Heart left ventricle (tissue), 16 donors: ENCODE measurements around the gene PCDHAC2. TPM values are rescaled to one million over a fixed set of nuclear protein-coding genes. Genes with fewer than 3 reads are reported as not detected.

Source experiments
- ATAC-seq, 4 donors: fragments of 200-7000 bp; cut with Tn5 transposase; one replicate each; pipeline ENCODE4 v1.9.1; 2020 to 2022; ENCODE audit warnings: moderate library complexity in 4 of 4, mild to moderate bottlenecking in 3 of 4, moderate number of reproducible peaks in 1 of 4
- DNase-seq, 5 donors: peaks; one replicate each; pipeline ENCODE4 v3.0.0-alpha.2; 2020
- H3K27ac ChIP-seq, 12 donors: fragments of 200-600 bp; sonication (generic) in 4 of 12; one replicate each; pipeline versions ENCODE4 v1.5.0 to v1.8.0; 2016 to 2022; ENCODE audit warnings: mild to moderate bottlenecking in 2 of 12
- H3K27me3 ChIP-seq, 9 donors: fragments of 200-600 bp; sonication (generic) in 2 of 9; one replicate each; pipeline versions ENCODE4 v1.5.1 to v1.8.0; 2016 to 2022; ENCODE audit warnings: mild to moderate bottlenecking in 3 of 9
- H3K36me3 ChIP-seq, 9 donors: fragments of 200-600 bp; sonication (generic) in 2 of 9; one replicate each; pipeline versions ENCODE4 v1.5.0 to v1.8.0; 2018 to 2022; ENCODE audit warnings: mild to moderate bottlenecking in 2 of 9
- H3K4me1 ChIP-seq, 12 donors: fragments of 200-600 bp; sonication (generic) in 4 of 12; one replicate each; pipeline versions ENCODE4 v1.5.0 to v1.8.0; 2016 to 2022; ENCODE audit warnings: mild to moderate bottlenecking in 3 of 12
- H3K4me3 ChIP-seq, 12 donors: fragments of 200-600 bp; sonication (generic) in 4 of 12; one replicate each; pipeline versions ENCODE4 v1.5.0 to v1.8.0; 2017 to 2022; ENCODE audit warnings: mild to moderate bottlenecking in 9 of 12, moderate library complexity in 4 of 12
- H3K9me3 ChIP-seq, 12 donors: fragments of 200-600 bp; sonication (generic) in 4 of 12; one replicate each; pipeline versions ENCODE4 v1.5.0 to v1.8.0; 2016 to 2022; ENCODE audit warnings: mild to moderate bottlenecking in 1 of 12
- POLR2A ChIP-seq, 2 donors: fragments of 450-650 bp; IDR thresholded peaks; one replicate each; pipeline ENCODE4 v1.6.1; 2017; ENCODE audit warnings: antibody characterized with exemption in 2 of 2, mild to moderate bottlenecking in 2 of 2, moderate library complexity in 2 of 2
- WGBS, 4 donors: extraction: QIAGEN DNeasy Blood & Tissue Kit in 2 of 4; methylation state at CpG; one replicate each; pipeline versions ENCODE4 v1.1.5 to v1.1.7; 2013 to 2018; 5-methylcytosine and 5-hydroxymethylcytosine counted together
- intact Hi-C, 10 donors: fragments of 100-400 bp; cut with DNase I; formaldehyde crosslinking; loops; one replicate each; pipeline versions ENCODE4 v1.11.1 to v1.14.2; 2022
- polyA plus RNA-seq, 2 donors: library from polyadenylated mRNA; stranded (reverse); fragments of 200-250 nt; gene quantifications; one replicate each; pipeline ENCODE4 v1.2.3, GENCODE V29; 2013
- total RNA-seq, 9 donors: library from RNA; depleted of rRNA in 2 of 9; stranded (reverse); fragments of >200 nt in 2 of 9; fragmentation: NEBNext Ultra II Directional in 3 of 9; extraction: Animal tissue kit (Norgen Biotek cat#: 25700) in 3 of 9; gene quantifications; one replicate each; pipeline versions ENCODE4 v1.1.0 to v1.2.4, GENCODE V29; 2016 to 2023
- TF ChIP-seq, protein P1 (sequence below), 12 donors: fragments of 200-600 bp; sonication (generic) in 4 of 12; IDR thresholded peaks; one replicate each; pipeline versions ENCODE4 v1.5.0 to v1.8.0; 2018 to 2022; ENCODE audit warnings: antibody characterized with exemption in 12 of 12, mild to moderate bottlenecking in 5 of 12
- donor health status: ischemic (EF 13 %, LVEDD 7.1; RV severe dilation, severe dysfunction).
- donor health status: healthy with polysubstance abuse.
- donor health status: DM: no; HTN: yes; CAD: no.
- donor health status: DM: no; HTN: no; CAD: no.
- donor health status: ischemic (EF 25% LVEDD 6.9; RV normal size, moderate dysfunction).
- donor health status: ischemic (EF 25% LVEDD 5.7; RV mildly dilated, moderate dysfunction).
- donor health status: healthy.
- donor health status: DM: yes; HTN: yes; CAD: no.
- donor health status: ischemic (EF 35%, LVEDD 5.7; RV mildly dilated, moderate dysfunction).
- donor health status: nonischemic (EF 11% LVEDD 7.7; RV severe dilation, severe dysfunction).
- donor health status: DM: yes; HTN: yes; CAD: no.
- donor health status: PGD.
- donor health status: ischemic (EF 29% LVEDD 5.4; RV normal size, mild dysfunction).
- donor health status: nonischemic (EF 23%, LVEDD 6.1; RV moderate dilation, normal function).

Gene PCDHAC2
- total and polyA plus RNA-seq, 11 donors: 0.07 to 2.2 (median 0.40) TPM; not detected in 1

DNA sequence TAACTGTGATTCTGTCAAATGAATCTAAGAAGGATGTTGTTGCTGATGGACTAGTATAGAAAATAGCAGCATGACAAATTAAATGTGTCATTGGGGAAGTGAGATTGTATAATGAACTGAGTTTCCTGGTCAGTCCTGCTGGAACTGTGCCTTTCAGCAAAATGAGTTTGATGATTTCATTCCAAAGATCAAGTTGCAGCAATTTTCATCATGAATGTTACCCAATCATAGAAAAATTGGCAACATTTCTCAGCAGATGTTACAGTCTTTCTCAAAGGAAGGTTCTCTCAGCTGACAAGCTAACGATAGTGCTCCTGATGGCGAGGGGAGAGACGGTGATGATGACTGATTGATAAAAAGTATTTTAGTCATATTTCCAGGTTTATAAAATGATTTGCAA is 10.7 kb downstream of the PCDHAC2 start:
- intact Hi-C loops: no loop called here
- peak in 1 of 4 donors; percentile 42 for ATAC-seq

DNA sequence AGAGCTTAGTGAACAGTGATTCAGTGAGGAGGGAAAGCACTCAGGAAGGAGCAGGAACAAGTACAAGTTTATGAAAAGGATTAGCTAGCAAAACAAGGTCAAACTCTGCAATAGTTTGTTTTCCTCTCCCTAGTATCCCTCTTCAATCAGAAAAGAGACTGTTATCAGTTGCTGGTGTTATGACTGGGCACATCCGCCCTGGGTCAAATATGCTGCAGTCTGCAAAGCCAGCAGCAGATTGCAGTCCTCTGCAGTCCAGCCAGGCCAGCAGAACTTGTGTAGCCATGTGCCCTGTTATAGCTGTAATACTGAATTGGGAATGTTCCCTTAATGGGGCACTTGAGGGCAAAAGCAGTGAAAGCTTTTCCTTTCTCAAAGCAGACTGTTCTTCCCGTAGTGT is 12.0 kb downstream of the PCDHAC2 start:
- no peaks in the 10 kb centered on the region for H3K36me3 ChIP-seq
- no peak for DNase-seq

More for the DNA sequence above, 10.7 kb downstream of the PCDHAC2 start:
- no peaks in the 10 kb centered on the region for H3K4me1 ChIP-seq
- H3K4me3 ChIP-seq: no peak overlapping the region
- DNase-seq: no peak
- TF ChIP-seq, protein P1, sequence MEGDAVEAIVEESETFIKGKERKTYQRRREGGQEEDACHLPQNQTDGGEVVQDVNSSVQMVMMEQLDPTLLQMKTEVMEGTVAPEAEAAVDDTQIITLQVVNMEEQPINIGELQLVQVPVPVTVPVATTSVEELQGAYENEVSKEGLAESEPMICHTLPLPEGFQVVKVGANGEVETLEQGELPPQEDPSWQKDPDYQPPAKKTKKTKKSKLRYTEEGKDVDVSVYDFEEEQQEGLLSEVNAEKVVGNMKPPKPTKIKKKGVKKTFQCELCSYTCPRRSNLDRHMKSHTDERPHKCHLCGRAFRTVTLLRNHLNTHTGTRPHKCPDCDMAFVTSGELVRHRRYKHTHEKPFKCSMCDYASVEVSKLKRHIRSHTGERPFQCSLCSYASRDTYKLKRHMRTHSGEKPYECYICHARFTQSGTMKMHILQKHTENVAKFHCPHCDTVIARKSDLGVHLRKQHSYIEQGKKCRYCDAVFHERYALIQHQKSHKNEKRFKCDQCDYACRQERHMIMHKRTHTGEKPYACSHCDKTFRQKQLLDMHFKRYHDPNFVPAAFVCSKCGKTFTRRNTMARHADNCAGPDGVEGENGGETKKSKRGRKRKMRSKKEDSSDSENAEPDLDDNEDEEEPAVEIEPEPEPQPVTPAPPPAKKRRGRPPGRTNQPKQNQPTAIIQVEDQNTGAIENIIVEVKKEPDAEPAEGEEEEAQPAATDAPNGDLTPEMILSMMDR (IDR thresholded peaks at IDR 0.05): no peak
- TF ChIP-seq POLR2A (IDR thresholded peaks at IDR 0.05): no peak
- peaks cover 0 to 6% (median 0%) of the 10 kb centered on the region in 9 donors for H3K27me3 ChIP-seq
- WGBS, 4 donors: 48 to 65% (median 64%) methylated on average over 3 of the region's 3 CpGs
- no peaks in the 10 kb centered on the region for H3K9me3 ChIP-seq
- no peak overlapping the region for H3K27ac ChIP-seq
- no peaks in the 10 kb centered on the region for H3K36me3 ChIP-seq

DNA sequence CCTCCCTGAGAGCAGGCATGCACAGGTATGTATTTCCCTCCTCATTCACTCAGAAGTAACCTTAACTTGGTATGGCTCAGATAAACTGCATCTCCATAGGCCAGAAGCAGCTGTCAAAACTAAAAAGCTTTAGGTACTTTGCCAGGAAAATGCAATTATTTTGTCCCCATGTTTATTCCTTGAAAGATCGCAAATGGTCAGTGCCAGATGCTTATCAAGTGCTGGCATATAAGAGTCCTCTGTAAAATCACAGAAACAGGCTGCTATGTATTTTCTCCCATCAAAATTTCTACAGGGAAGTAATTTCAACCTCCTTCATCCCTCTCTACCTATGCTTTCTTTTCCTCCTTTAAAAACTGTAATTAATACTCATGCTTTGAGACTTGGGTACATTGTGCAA is 12.7 kb downstream of the PCDHAC2 start:
- no peak for ATAC-seq
- intact Hi-C loops: no loop called here
- no peaks in the 10 kb centered on the region for H3K36me3 ChIP-seq
- peaks cover 0 to 6% (median 0%) of the 10 kb centered on the region in 9 donors for H3K27me3 ChIP-seq
- WGBS, 4 donors: 89 to 100% (median 92%) methylated on average over 1 of the region's 1 CpG
- TF ChIP-seq, protein P1 (IDR thresholded peaks at IDR 0.05): no peak
- no peak for TF ChIP-seq POLR2A (IDR thresholded peaks at IDR 0.05)
- H3K9me3 ChIP-seq: no peaks in the 10 kb centered on the region
- no peak overlapping the region for H3K27ac ChIP-seq
- no peak overlapping the region for H3K4me3 ChIP-seq
- H3K4me1 ChIP-seq: no peaks in the 10 kb centered on the region
- no peak for DNase-seq

More for the DNA sequence above, 12.0 kb downstream of the PCDHAC2 start:
- Histone ChIP-seq H3K9me3 (no peaks in the 10 kb centered on the region), H3K27me3 (peaks cover 0 to 6% (median 0%) of the 10 kb centered on the region in 9 donors), H3K27ac (no peak overlapping the region), H3K4me3 (no peak overlapping the region), H3K4me1 (no peaks in the 10 kb centered on the region)
- intact Hi-C loops: no loop called here
- WGBS, 4 donors: 34 to 60% (median 47%) methylated on average over 2 of the region's 2 CpGs
- TF ChIP-seq, protein P1 (IDR thresholded peaks at IDR 0.05): no peak
- TF ChIP-seq POLR2A (IDR thresholded peaks at IDR 0.05): no peak
- ATAC-seq: peak in 1 of 4 donors; percentile 54

DNA sequence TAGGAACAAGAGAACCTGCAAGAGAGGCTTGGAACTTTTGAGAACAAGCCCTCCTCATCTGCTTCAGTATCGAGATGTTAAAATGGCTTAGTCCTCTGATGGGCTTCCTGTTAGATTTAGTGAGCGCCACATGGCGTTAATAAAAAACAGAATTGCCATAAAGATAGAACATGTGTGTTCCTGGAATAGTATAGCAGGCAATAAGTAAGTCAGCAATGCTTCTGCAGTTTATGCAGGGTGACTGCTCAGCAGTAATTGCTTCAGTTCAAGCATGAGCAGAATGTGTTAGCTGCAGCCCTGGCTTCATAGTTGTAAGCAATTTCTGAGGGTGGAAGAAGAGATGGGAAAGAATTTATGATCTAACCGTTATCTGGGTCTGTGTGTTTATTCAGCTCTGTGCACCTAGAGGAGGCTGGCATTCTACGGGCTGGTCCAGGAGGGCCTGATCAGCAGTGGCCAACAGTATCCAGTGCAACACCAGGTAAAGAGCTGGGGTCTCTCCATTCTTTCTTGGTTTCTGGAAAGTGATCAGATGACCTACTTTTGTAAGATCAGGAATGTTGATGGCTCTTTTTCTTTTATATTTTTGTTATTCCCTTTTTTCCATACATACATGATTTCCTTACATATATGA is 15.9 kb downstream of the PCDHAC2 start:
- Histone ChIP-seq H3K4me3 (no peak overlapping the region), H3K27me3 (no peaks in the 10 kb centered on the region), H3K36me3 (no peaks in the 10 kb centered on the region), H3K9me3 (no peaks in the 10 kb centered on the region), H3K4me1 (no peaks in the 10 kb centered on the region), H3K27ac (no peak overlapping the region)
- ATAC-seq (no peak), DNase-seq (no peak)
- no peak for TF ChIP-seq POLR2A (IDR thresholded peaks at IDR 0.05)
- TF ChIP-seq, protein P1 (IDR thresholded peaks at IDR 0.05): no peak
- intact Hi-C loops: no loop called here
- WGBS, 4 donors: 84 to 89% (median 87%) methylated on average over 5 of the region's 5 CpGs
